IPS DF 6.9 (cell line): ENCODE measurements around the gene HERPUD1.

Experiments used
- DNase-seq: peaks from one replicate; pipeline ENCODE4 v3.0.0-alpha.2; 2013; ENCODE audit warnings: low read depth, low spot score
- H3K27ac ChIP-seq: one replicate; pipeline ENCODE4 v1.5.1; 2013; ENCODE audit warnings: low read length, control low read depth
- H3K27me3 ChIP-seq: 2 replicates; pipeline ENCODE4 v1.6.1; 2013; ENCODE audit warnings: mild to moderate bottlenecking, low read length; ENCODE audit not compliant: control insufficient read depth, insufficient read depth
- H3K36me3 ChIP-seq: 2 replicates; pipeline ENCODE4 v1.6.1; 2013; ENCODE audit warnings: low read length; ENCODE audit not compliant: control insufficient read depth, insufficient read depth
- H3K4me1 ChIP-seq: 2 replicates; pipeline ENCODE4 v1.6.1; 2013; ENCODE audit warnings: low read length; ENCODE audit not compliant: control insufficient read depth, insufficient read depth
- H3K4me3 ChIP-seq: 2 replicates; pipeline ENCODE4 v1.5.1; 2013; ENCODE audit warnings: mild to moderate bottlenecking, low read length
- H3K9me3 ChIP-seq: 2 replicates; pipeline ENCODE4 v1.6.1; 2013; ENCODE audit warnings: low read length, inconsistent platforms; ENCODE audit not compliant: control insufficient read depth, insufficient read depth
- WGBS: extraction: QIAGEN DNeasy Blood & Tissue Kit; methylation state at CpG from one replicate; pipeline ENCODE4 v1.1.7; 2013; ENCODE audit warnings: mixed read lengths, missing lambda C conversion rate; ENCODE audit not compliant: insufficient read length, insufficient coverage; 5-methylcytosine and 5-hydroxymethylcytosine counted together

Gene HERPUD1

DNA sequence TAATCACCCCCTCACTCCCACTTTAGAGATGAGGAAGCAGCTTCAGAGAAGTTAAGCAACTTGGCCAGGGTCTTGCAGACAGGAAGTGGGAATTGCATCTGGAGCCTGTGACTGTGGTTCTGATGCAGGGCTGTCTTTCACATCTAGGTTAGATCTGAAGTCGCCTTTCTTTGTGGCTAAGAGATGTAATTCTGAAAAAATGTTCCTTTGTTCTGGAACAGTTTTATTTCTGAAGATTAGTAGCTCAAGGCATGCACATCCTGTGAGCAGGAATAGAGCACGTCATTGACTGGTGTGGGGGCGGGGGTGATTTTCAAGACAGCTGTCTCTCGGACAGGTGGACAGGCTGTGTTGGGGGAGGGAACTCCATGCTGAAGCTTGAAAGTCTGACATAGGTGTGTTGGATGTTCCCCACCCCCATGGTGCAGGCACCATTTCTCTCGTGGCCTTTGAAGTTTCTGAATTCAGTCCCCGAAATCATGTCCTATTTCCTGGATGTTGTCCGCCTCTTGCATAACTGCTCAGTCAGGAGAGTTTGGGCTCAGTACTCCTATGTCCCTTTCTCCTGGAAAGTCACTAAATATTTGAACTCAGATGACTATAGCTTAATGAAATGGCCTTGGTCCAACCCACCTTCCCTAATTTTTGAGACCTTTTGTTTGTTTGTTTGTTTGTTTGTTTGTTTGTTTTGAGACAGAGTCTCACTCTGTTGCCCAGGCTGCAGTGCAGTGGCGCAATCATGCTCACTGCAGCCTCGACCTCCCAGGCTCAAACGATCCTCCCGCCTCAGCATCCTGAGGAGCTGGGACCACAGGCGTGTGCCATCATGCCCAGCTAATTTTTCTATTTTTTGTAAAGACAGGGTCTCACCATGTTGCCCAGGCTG, 21.0 kb upstream of the HERPUD1 start:
- no peaks in the 10 kb centered on the region for H3K9me3 ChIP-seq
- WGBS, result no CpG with 5 or more reads among the region's 12 CpGs
- H3K27ac ChIP-seq, result no peak overlapping the region
- DNase-seq, result no peak
- H3K4me3 ChIP-seq, result no peak overlapping the region
- no peaks in the 10 kb centered on the region for H3K36me3 ChIP-seq
- H3K4me1 ChIP-seq, result peaks cover 4% of the 10 kb centered on the region; the same call in 1 of the 2 replicates
- H3K27me3 ChIP-seq, result no peaks in the 10 kb centered on the region

DNA sequence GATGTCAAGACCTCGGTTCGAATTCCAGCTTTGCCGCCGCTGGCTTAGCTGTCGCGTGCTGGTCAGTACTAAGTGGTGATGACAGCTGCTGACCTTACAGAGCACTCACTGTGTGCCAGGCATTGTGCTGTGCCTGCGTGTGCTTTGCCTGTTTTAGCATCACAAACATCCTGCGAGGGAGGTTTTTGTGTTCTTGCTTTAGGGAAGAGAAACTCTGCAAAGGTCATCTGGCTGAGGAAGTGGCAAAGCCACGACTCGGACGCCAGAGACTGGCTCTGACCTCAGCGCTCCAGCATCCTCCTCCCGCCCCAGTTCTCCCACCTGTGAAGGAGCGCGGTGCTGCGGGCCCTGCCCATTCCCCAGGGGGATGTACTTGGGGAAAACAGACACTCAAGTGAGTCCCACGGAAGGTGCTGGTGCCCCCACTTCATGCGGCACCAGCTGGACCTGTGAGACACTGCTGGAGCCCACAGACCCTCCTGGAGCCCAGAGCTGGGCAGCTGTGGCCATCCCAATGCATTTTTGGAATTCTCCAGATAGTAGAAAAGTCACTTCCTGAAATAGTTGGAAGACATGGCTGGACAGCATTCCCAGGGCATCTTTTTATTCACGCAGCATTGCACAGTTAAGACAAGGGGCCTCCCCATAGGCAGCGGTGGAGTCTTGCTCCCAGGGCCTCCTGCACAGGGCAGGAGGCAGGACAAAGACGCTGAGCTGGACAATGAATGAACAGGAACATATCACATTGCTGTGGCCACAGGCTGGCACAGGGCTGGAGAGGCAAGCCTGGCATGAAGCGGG, 20.0 kb upstream of the HERPUD1 start:
- no peaks in the 10 kb centered on the region for H3K27me3 ChIP-seq
- no peaks in the 10 kb centered on the region for H3K36me3 ChIP-seq
- no peak for DNase-seq
- no peak overlapping the region for H3K4me3 ChIP-seq
- no peak overlapping the region for H3K27ac ChIP-seq
- no peaks in the 10 kb centered on the region for H3K9me3 ChIP-seq
- WGBS, result no CpG with 5 or more reads among the region's 22 CpGs
- peaks cover 4% of the 10 kb centered on the region; the same call in 1 of the 2 replicates for H3K4me1 ChIP-seq

DNA sequence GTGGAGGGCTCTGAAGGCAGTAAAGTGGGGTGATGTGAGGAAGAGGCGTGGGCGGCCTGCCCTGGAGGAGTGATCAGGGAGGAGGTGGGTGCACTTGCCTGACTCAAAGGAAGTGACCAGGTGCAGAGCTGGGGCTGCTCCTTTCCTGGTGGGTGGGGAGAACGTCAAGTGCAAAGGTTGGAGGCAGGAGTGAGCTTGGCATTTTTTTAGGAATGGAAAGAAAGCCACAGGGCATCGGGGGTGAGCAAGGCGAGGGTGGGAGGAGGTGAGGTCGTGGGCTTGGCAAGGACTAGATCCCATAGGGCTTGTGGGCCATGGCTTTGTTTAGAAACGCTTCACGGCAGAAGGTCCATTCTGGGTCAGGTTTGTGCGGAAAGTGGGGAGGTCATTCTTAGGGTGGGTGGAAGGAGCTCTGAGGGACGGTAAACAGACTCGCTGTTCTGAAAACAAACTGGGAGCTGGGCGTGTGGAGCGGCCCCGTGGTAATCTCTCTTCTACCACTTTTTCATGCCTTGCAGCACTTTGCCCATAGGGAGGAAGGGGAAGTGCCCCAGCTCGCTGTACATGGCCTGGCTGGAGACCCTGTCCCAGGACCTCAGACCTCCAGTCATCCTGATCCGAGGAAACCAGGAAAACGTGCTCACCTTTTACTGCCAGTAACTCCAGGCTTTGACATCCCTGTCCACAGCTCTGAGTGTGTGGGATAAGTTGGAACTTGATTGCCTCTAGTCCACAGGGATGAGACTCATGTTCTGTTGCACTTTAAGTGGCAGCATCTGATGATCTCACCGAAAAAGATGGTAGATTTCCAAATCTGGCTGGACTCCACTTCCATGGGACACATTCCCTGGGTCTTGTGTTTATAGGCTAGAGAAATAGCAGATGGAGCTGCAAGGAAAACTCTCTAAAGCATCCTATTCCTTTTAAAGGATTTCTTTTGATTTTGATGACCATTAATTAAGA, 18.9 kb upstream of the HERPUD1 start:
- WGBS, result no CpG with 5 or more reads among the region's 18 CpGs
- H3K9me3 ChIP-seq, result no peaks in the 10 kb centered on the region
- no peaks in the 10 kb centered on the region for H3K27me3 ChIP-seq
- H3K4me1 ChIP-seq, result peaks cover 4% of the 10 kb centered on the region; the same call in 1 of the 2 replicates
- no peak for DNase-seq
- no peak overlapping the region for H3K27ac ChIP-seq
- H3K36me3 ChIP-seq, result no peaks in the 10 kb centered on the region
- no peak overlapping the region for H3K4me3 ChIP-seq

DNA sequence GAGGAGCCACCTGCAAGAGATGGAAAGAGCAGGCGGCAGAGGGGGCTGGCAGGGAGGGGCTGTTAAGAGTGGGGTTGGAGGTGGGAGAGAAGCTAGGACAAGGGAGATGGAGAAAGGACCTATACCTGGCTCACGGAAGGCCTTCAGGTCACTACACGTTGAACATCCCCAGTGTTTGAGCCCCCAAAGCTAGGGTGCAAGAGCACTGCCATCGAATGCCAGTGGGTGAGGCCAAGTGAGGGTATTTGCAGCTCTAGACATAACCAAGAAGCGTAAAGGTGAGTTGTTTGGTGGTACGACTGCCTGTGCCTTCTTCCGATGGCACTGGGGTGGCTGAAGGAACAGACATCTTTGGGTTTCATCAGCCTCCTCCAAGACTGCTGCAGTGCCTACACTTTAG, 17.0 kb upstream of the HERPUD1 start:
- H3K4me1 ChIP-seq, result peaks cover 4% of the 10 kb centered on the region; the same call in 1 of the 2 replicates

DNA sequence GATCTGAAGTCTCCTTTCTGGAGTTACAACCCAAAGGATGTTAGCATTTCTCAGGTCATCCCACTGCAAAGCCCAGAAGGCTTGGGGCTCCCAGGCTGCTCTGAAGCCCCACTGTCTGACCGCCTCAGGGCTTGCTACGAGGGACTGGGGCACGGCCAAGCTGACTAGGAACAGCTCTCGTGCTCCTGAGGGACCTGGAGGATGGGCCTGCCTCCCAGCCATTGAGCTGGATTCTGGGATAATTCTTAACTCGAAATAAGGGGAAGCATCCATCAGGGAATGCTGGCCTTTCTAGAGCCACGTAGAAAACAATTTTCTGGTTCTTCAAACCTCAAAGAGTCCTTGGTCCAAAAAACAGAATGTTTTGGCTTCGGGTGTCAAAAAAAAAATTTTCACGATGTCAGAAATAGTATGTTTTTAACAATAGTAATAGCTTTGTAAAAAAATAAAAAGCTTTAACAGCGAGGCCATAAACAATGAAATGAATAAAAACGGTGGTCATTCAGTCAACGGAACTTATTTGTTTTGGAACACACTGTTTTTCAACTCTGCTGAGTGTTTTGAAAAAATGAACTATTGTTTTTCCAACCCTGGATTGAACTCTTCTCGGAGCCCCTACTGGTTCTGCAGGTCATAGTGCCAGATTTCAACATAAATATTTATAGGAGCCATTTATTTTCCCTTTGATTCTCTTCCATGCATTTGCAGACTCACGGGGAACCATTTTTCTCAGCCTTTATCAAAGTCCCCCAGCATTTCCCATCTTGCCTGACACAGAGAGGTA, 16.4 kb upstream of the HERPUD1 start:
- Histone ChIP-seq H3K27ac (no peak overlapping the region), H3K9me3 (no peaks in the 10 kb centered on the region), H3K4me1 (peaks cover 4% of the 10 kb centered on the region; the same call in 1 of the 2 replicates), H3K27me3 (no peaks in the 10 kb centered on the region), H3K4me3 (no peak overlapping the region; the same call in 1 of the 2 replicates), H3K36me3 (no peaks in the 10 kb centered on the region)
- no peak for DNase-seq
- WGBS, result no CpG with 5 or more reads among the region's 13 CpGs

More for the DNA sequence above, 17.0 kb upstream of the HERPUD1 start:
- Histone ChIP-seq H3K27me3 (no peaks in the 10 kb centered on the region), H3K9me3 (no peaks in the 10 kb centered on the region), H3K4me3 (no peak overlapping the region), H3K36me3 (no peaks in the 10 kb centered on the region), H3K27ac (no peak overlapping the region)
- no CpG with 5 or more reads among the region's 7 CpGs for WGBS
- DNase-seq, result no peak

DNA sequence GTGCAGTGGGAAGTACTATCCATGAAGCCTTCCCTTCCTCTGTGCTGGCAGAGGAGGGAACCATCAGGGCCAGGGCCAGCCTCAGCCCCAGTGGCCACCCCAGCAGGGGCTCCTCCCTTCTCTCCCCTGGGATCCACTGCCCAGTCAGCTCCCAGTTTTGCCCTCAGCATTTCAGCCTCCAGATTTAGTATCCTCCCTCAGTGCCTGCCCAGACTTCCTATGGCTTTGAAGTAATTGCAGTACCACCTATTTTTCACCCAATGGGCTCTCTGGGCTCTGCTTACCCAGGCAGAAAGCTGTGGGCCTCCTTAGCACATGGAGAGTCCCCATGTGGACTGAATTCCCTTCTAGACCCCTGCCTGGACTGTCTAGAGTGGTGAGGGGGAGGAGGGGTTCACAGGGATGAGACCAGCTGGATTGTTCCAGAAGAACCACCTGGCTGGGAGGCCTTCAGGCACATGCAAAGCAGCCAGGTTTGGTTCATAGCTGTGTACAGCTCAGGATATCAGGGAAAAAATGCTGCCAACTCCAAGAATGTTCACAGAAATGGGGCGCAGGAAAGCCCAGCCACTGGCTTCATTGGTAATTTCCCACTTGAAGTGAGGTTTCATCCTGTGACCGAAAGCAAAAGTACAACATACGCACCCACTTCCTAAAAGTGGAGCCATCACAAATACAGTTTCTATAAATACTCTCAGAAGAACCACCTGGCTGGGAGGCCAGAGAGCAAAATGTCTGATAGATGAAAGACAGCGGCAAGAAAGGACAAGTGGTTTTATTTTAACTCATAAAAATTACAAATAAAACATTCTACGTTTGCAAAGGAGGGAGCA, 15.2 kb upstream of the HERPUD1 start:
- Histone ChIP-seq H3K9me3 (no peaks in the 10 kb centered on the region), H3K4me1 (peaks cover 2% of the 10 kb centered on the region; the same call in 1 of the 2 replicates), H3K4me3 (no peak overlapping the region), H3K36me3 (no peaks in the 10 kb centered on the region), H3K27me3 (no peaks in the 10 kb centered on the region), H3K27ac (no peak overlapping the region)
- DNase-seq, result no peak
- WGBS, result no CpG with 5 or more reads among the region's 5 CpGs

DNA sequence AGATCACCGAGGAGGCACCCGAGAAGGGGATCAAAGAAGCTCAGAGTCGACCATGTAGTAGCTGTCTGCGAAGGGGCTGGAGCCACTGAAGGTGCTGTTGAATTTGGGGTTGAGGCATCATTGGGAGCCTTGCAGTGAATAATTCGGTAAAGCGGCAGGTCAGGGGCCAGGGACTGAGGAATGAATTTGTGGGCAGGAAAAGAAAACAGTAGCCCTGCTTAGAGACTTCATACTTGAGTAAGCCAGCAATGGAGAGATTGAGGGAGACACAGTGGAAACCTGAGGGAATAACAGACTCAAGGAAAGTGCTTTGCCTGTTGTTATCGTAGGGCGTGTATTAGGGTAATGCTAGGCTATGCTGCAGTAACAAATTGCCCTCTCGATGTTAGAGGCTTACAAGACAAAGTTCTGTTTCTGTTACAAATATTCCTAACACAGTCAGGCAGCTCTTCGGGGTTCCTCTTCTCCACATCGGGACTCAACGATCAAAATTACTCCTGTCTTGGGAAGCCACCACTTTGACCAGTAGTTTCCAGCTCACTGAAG, 13.4 kb upstream of the HERPUD1 start:
- no peak overlapping the region for H3K4me3 ChIP-seq
- whole genome bisulfite sequencing, result no CpG with 5 or more reads among the region's 12 CpGs
- H3K9me3 ChIP-seq, result no peaks in the 10 kb centered on the region
- no peaks in the 10 kb centered on the region for H3K36me3 ChIP-seq
- no peaks in the 10 kb centered on the region for H3K4me1 ChIP-seq
- no peak for DNase-seq
- no peak overlapping the region for H3K27ac ChIP-seq
- H3K27me3 ChIP-seq, result no peaks in the 10 kb centered on the region

DNA sequence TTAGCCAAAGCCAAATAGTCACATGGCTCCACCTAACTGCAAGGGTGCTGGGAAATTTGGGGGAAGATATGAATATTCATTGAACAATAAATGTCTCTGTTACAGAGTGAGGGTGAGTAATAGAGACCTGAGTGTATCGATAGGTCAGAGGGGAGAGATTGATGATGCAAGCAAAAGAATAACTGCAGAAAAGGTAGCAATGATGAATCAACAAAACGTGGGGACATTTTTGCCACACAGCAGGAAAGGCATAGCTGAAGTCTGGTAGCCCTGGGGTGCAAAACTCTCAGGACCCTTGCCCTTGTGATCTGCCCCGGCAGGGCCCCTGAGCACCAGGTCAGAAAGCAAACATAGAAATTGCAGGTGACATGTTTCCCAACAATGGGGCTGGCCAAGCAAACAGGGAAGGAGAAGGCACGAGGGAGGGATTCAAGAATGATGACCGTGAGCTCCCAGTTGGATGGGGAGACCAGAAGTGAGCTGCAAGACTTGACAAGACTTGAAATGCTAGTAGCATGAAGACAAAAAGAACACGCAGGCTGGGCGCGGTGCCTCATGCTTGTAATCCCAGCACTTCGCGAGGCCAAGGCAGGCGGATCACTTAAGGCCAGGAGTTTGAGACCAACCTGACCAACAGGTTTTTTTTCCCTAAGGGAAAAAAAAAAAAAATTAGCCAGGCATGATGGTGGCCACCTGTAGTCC, 12.7 kb upstream of the HERPUD1 start:
- Histone ChIP-seq H3K4me1 (no peaks in the 10 kb centered on the region), H3K9me3 (no peaks in the 10 kb centered on the region), H3K36me3 (no peaks in the 10 kb centered on the region), H3K4me3 (no peak overlapping the region), H3K27me3 (no peaks in the 10 kb centered on the region), H3K27ac (no peak overlapping the region)
- WGBS, result no CpG with 5 or more reads among the region's 11 CpGs
- no peak for DNase-seq
